GM12875 (cell line): ENCODE data around the gene PSME1.

ENCODE experiments used
- H3K4me3 ChIP-seq: one replicate; pipeline ENCODE4 v1.5.1; 2011; ENCODE audit warnings: low read depth, low read length, control low read depth
- TF ChIP-seq, protein P1 (sequence below): IDR thresholded peaks from 2 replicates; pipeline ENCODE4 v1.5.1; 2011; ENCODE audit warnings: low read depth, mild to moderate bottlenecking, control low read depth, inconsistent platforms, low read length, moderate library complexity, borderline replicate concordance; ENCODE audit not compliant: insufficient read depth

PSME1 gene

DNA sequence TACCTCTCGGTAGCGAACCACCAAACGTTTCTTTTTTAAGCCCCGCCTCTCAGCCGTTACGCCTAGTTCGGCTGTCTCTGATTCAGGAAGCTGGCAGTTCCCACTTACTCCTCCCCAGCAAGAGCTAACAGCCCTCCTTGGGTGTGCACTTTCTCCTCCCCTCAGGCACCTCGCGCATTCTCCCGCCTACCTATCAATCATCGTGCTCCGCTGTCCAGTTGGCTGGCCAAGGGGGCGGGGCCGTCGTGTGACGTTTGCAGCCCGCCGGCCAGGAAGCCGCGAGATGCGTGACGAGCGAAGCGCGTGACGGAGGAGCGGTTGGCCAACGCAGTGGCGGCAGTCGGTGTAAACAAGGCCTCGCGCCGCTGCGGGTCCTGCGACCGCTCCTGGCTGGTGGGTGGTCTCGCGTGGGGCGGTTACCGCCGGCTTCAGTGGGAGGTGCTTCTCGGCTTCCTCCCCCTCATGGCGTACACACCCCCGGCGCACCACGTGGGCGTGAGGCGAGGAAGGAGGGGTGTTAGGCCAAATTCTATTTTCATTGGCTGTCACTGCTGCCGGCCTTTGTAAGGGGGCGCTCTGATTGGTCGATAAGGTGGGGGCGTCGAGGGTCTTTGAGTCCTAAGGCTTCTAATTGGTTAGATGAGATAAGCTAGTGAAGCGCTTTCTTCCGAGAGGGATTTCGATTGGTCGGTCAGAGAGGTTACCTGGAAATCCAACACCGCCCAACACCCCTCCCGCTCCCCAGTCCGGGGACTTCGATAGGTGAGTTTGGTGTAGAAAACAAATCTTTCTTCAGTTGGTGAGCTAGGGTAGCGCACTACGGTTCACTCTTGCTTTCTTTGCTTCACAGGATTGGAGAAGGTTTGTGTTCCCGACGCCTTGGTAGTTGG is 21.2 kb upstream of the PSME1 start, which contains the start of the genes DCAF11 and NRL:
TSS of gene DCAF11 (plus strand) at position 246 of the 890 bp plus-strand sequence. CDS start 818 bp downstream, outside the sequence.
TSS of gene NRL (minus strand) at position 418 of the 890 bp plus-strand sequence. CDS start 32,101 bp downstream, outside the sequence.
- peak within 1 kb of the TSS; percentile 58 for H3K4me3 ChIP-seq
- TF ChIP-seq, protein P1, sequence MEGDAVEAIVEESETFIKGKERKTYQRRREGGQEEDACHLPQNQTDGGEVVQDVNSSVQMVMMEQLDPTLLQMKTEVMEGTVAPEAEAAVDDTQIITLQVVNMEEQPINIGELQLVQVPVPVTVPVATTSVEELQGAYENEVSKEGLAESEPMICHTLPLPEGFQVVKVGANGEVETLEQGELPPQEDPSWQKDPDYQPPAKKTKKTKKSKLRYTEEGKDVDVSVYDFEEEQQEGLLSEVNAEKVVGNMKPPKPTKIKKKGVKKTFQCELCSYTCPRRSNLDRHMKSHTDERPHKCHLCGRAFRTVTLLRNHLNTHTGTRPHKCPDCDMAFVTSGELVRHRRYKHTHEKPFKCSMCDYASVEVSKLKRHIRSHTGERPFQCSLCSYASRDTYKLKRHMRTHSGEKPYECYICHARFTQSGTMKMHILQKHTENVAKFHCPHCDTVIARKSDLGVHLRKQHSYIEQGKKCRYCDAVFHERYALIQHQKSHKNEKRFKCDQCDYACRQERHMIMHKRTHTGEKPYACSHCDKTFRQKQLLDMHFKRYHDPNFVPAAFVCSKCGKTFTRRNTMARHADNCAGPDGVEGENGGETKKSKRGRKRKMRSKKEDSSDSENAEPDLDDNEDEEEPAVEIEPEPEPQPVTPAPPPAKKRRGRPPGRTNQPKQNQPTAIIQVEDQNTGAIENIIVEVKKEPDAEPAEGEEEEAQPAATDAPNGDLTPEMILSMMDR, result no peak

DNA sequence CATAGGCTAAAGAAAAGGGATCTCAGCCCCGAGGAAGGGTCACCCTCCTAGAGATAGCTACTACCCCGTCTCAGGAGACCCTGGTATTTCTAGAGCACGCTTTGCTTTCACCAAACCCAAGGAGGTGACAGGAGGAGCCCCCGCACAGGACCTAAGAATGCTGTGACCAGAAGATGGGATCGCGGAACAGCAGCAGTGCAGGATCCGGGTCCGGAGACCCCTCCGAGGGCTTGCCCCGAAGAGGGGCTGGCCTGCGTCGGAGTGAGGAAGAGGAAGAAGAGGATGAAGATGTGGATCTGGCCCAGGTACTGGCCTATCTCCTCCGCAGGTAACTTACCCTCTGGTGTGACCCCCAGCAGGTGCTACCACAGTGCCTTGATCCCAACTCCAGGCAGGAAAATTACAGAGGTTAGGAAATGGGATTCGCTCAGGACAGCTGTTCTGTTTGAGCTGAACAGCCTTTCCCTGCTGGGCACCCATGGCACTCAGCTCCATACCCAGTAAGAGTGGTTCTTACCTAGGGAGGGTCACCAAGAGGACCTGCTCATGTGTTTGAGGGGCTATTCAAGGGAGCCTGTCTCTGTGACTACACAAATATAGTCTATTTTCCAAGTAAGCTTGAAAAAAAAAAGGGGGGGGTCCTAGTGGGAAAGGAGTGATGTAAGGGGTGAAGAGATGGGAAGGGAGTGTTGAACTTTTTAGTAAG is 20.4 kb upstream of the PSME1 start:
- TF ChIP-seq, protein P1, result no peak
- H3K4me3 ChIP-seq, result peak overlapping the region; percentile 46

DNA sequence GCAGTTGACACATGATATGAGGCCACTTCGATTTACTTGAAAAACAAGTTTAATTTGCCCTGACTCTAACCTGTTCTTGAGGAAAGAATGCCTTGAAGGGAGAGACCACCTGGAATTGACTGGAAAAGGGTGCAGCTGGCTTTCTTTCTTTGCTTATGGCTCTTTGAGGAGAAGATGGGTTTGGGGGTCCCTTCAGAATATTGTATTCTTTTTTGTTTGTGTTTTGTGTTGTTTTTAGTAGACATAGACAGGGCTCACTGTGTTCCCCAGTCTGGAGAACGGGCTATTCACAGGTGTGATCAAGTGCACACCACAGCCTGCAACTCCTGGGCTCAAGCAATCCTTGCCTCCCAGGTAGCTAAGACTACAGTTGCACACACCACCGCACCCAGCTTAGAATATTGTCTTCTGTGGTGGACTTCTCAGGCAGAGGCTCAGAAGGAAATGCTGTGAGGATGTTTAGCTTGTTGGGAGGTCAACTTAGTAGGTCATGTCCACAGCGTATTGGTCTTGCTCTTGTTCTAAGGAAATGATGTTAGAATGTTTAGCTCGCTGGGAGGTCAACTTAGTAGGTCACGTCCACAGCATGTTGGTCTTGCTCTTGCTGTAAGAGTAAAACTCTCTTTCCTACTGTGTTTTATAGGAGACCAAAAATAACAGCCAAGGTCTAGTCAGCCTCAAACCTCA is 19.7 kb upstream of the PSME1 start:
- H3K4me3 ChIP-seq, result no peak overlapping the region

DNA sequence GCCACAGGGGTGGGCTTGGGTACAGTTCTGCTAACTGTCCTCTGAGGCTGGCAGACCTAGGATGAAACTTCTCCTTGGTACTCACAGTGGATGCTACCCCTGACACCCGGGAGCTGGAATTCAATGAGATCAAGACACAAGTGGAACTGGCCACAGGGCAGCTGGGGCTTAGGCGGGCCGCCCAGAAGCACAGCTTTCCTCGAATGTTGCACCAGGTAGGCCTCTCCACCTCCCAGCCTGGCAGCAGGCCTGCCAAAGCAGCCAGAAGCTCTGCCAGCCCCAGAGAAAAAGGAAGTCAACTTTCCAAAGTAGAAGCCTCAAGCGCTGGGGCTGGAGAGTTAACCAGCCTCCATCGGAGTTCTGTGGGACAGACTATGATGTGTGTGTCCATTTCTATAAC is 18.8 kb upstream of the PSME1 start:
- TF ChIP-seq, protein P1, result no peak
- H3K4me3 ChIP-seq, result no peak overlapping the region

More for the DNA sequence above, 19.7 kb upstream of the PSME1 start:
- TF ChIP-seq, protein P1, result no peak

DNA sequence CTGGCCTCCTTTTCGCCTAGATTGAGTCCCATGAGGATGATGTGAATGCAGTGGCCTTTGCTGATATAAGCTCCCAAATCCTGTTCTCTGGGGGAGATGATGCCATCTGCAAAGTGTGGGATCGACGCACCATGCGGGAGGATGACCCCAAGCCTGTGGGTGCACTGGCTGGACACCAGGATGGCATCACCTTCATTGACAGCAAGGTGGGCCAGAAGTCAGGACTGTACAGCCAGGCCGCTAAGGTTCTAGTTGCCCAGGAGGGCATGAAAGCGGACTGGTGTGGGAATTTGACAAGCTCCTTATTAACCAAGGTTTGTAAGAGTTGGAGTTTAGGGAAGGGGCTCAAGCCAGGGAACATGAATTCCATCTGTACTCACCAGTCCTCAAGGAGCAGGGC is 16.3 kb upstream of the PSME1 start:
- TF ChIP-seq, protein P1, result no peak
- no peak overlapping the region for H3K4me3 ChIP-seq

DNA sequence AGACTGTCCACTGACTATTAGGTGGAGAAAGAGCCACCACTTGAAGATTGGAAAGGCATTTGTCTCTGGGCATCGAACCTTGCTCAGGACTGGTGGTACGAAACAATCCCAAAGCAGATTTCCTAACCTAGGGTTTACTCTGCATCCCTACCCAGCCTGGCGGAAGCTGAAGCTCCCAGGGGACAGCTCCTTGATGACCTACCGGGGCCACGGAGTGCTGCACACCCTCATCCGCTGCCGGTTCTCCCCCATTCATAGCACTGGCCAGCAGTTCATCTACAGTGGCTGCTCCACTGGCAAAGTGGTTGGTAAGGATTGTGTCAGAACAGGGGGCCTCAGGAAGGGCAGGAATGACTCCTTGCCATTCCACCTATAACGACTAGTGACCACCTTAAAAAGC is 14.8 kb upstream of the PSME1 start:
- TF ChIP-seq, protein P1, result no peak
- H3K4me3 ChIP-seq, result no peak overlapping the region
